Measurements from ENCODE around the gene B3GALT5.

DNA sequence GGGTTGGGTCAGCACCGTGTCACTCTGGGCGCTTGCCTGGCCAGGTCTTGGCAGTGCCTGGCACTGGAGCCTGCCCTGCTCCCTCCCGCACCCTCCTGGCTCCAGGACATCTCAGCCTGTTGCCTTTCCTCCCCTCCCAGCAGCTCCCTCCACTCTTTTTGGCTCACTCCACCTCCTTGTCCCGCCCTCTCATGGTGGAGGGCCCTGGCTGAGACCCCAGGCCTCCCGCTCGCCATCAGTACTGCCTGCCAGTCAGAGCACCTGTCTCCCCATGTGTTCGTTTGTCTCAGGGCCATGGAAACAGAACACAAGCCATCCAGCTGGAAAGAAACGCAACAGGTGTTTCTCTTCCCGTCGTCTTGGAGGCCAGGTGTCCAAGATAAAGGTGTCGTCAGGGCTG, 61.0 kb downstream of the B3GALT5 start:
- TF ChIP-seq REST (IDR thresholded peaks at IDR 0.05): no peak
- TF ChIP-seq, protein P1, sequence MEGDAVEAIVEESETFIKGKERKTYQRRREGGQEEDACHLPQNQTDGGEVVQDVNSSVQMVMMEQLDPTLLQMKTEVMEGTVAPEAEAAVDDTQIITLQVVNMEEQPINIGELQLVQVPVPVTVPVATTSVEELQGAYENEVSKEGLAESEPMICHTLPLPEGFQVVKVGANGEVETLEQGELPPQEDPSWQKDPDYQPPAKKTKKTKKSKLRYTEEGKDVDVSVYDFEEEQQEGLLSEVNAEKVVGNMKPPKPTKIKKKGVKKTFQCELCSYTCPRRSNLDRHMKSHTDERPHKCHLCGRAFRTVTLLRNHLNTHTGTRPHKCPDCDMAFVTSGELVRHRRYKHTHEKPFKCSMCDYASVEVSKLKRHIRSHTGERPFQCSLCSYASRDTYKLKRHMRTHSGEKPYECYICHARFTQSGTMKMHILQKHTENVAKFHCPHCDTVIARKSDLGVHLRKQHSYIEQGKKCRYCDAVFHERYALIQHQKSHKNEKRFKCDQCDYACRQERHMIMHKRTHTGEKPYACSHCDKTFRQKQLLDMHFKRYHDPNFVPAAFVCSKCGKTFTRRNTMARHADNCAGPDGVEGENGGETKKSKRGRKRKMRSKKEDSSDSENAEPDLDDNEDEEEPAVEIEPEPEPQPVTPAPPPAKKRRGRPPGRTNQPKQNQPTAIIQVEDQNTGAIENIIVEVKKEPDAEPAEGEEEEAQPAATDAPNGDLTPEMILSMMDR (IDR thresholded peaks at IDR 0.05): no peak
